CD14-positive monocyte (primary cell): Measurements from ENCODE around the gene DHPS. TPM values are rescaled to one million over a fixed set of nuclear protein-coding genes. Genes with fewer than 3 reads are reported as not detected.

Source experiments
- DNase-seq, 3 donors: peaks; one replicate each; pipeline ENCODE4 v3.0.0-alpha.2; 2011 to 2022
- H2AFZ ChIP-seq: 2 replicates; pipeline ENCODE4 v1.6.0; 2012; ENCODE audit warnings: mild to moderate bottlenecking, low read depth, low read length, inconsistent platforms; ENCODE audit not compliant: insufficient read depth, poor library complexity, severe bottlenecking
- H3K27ac ChIP-seq, 2 donors: 1 replicate in 1 of 2; 2 replicates in 1 of 2; pipeline ENCODE4 v1.5.1; 2012 to 2013; ENCODE audit warnings: low read length in 2 of 2, control low read depth in 1 of 2, inconsistent platforms in 1 of 2, low read depth in 1 of 2, mild to moderate bottlenecking in 1 of 2
- H3K27me3 ChIP-seq, 2 donors: one replicate each; pipeline versions ENCODE4 v1.6.0 to v1.6.1; 2011 to 2013; ENCODE audit warnings: low read length in 2 of 2; ENCODE audit not compliant: control insufficient read depth in 2 of 2, insufficient read depth in 2 of 2
- H3K36me3 ChIP-seq, 2 donors: replicated peaks in 1 of 2; 1 replicate in 1 of 2; 2 replicates in 1 of 2; pipeline versions ENCODE4 v1.5.1 to v1.6.1; 2012 to 2013; ENCODE audit warnings: low read length in 2 of 2, control low read depth in 1 of 2, inconsistent platforms in 1 of 2, mild to moderate bottlenecking in 1 of 2; ENCODE audit not compliant: insufficient read depth in 2 of 2, control insufficient read depth in 1 of 2
- H3K4me1 ChIP-seq, 2 donors: 1 replicate in 1 of 2; 2 replicates in 1 of 2; pipeline versions ENCODE4 v1.5.1 to v1.6.1; 2012 to 2013; ENCODE audit warnings: low read length in 2 of 2, control low read depth in 1 of 2, inconsistent platforms in 1 of 2, mild to moderate bottlenecking in 1 of 2, moderate library complexity in 1 of 2; ENCODE audit not compliant: insufficient read depth in 2 of 2, control insufficient read depth in 1 of 2
- H3K4me2 ChIP-seq: replicated peaks from 2 replicates; pipeline ENCODE3; 2012; ENCODE audit warnings: low read length, moderate library complexity, mild to moderate bottlenecking; ENCODE audit not compliant: poor library complexity, severe bottlenecking; ENCODE audit errors: extremely low read depth
- H3K4me3 ChIP-seq, 3 experiments: fragments of 200-600 bp in 1 of 3; sonication (generic) in 1 of 3; replicated peaks in 1 of 3; 1 replicate in 2 of 3; 2 replicates in 1 of 3; pipeline ENCODE4 v1.5.1; 2011 to 2013; ENCODE audit warnings: low read length in 3 of 3, mild to moderate bottlenecking in 3 of 3, control low read depth in 2 of 3, low read depth in 2 of 3, inconsistent platforms in 1 of 3, moderate library complexity in 1 of 3
- H3K79me2 ChIP-seq: 2 replicates; pipeline ENCODE4 v1.6.0; 2012; ENCODE audit warnings: mild to moderate bottlenecking, control low read depth, inconsistent platforms, low read length, moderate library complexity; ENCODE audit not compliant: insufficient read depth
- H3K9ac ChIP-seq: 2 replicates; pipeline ENCODE4 v1.6.0; 2017; ENCODE audit warnings: low read length, mild to moderate bottlenecking; ENCODE audit not compliant: insufficient read depth, poor library complexity, severe bottlenecking
- H3K9me3 ChIP-seq, 2 donors: replicated peaks in 1 of 2; 1 replicate in 1 of 2; 2 replicates in 1 of 2; pipeline versions ENCODE4 v1.5.1 to v1.6.1; 2012 to 2013; ENCODE audit warnings: low read length in 2 of 2, control low read depth in 1 of 2; ENCODE audit not compliant: control insufficient read depth in 1 of 2, insufficient read depth in 1 of 2
- H4K20me1 ChIP-seq: 2 replicates; pipeline ENCODE4 v1.6.0; 2012; ENCODE audit warnings: mild to moderate bottlenecking, low read length, control low read depth, moderate library complexity; ENCODE audit not compliant: insufficient read depth
- H3K27ac Mint-ChIP-seq, 7 donors: one replicate each; pipeline ENCODE4 v1.8.0; 2020; ENCODE audit warnings: mild to moderate bottlenecking in 7 of 7, mixed read lengths in 7 of 7, moderate library complexity in 6 of 7, inconsistent platforms in 2 of 7
- H3K27me3 Mint-ChIP-seq, 3 donors: one replicate each; pipeline ENCODE4 v1.8.0; 2021 to 2022; ENCODE audit warnings: low read depth in 3 of 3, mild to moderate bottlenecking in 3 of 3, mixed read lengths in 3 of 3, moderate library complexity in 3 of 3, inconsistent platforms in 1 of 3
- H3K36me3 Mint-ChIP-seq, 2 donors: one replicate each; pipeline ENCODE4 v1.8.0; 2020; ENCODE audit warnings: mixed read lengths in 2 of 2, inconsistent platforms in 1 of 2, mild to moderate bottlenecking in 1 of 2
- H3K4me1 Mint-ChIP-seq: one replicate; pipeline ENCODE4 v1.8.0; 2020; ENCODE audit warnings: mild to moderate bottlenecking, mixed read lengths
- H3K4me3 Mint-ChIP-seq, 2 donors: one replicate each; pipeline ENCODE4 v1.8.0; 2020; ENCODE audit warnings: mild to moderate bottlenecking in 2 of 2, mixed read lengths in 2 of 2, moderate library complexity in 1 of 2
- H3K9me3 Mint-ChIP-seq, 7 donors: one replicate each; pipeline ENCODE4 v1.8.0; 2020 to 2022; ENCODE audit warnings: mixed read lengths in 7 of 7, mild to moderate bottlenecking in 6 of 7, moderate library complexity in 6 of 7, inconsistent platforms in 2 of 7
- CTCF ChIP-seq: fragments of 200-600 bp; IDR thresholded peaks from one replicate; pipeline ENCODE4 v1.8.0; 2022; ENCODE audit warnings: antibody characterized with exemption, mild to moderate bottlenecking
- WGBS: methylation state at CpG from one replicate; pipeline ENCODE4 v1.1.5; 2013; ENCODE audit warnings: missing lambda C conversion rate; ENCODE audit not compliant: insufficient coverage; 5-methylcytosine and 5-hydroxymethylcytosine counted together
- intact Hi-C, 2 donors: fragments of 100-400 bp; cut with micrococcal nuclease; formaldehyde crosslinking; loops; one replicate each; pipeline versions ENCODE4 v1.15.0 to v1.15.1; 2023
- polyA plus RNA-seq, 3 donors: library from polyadenylated mRNA; depleted of rRNA in 1 of 3; unstranded in 2 of 3; stranded (reverse) in 1 of 3; fragments of 300-500 nt in 2 of 3; fragments of >200 nt in 1 of 3; fragmentation: Illumina TruSeq in 2 of 3; gene quantifications; 1 replicate in 2 of 3; 2 replicates in 1 of 3; pipeline ENCODE4 v1.2.3, GENCODE V29; 2012 to 2021

DHPS gene
- polyA plus RNA-seq, 3 donors, result 51.0 to 130 (median 53.4) TPM

- H4K20me1 ChIP-seq, result peaks cover 90% of the 10 kb centered on the region
- peaks cover 85 to 97% of the 10 kb centered on the region in 2 donors for H3K36me3 ChIP-seq
- peaks cover 0 to 1% (median 0%) of the 10 kb centered on the region in 3 donors for H3K27me3 Mint-ChIP-seq
- H3K9ac ChIP-seq, result no peak overlapping the region
- no peak overlapping the region for H2AFZ ChIP-seq
- H3K4me1 ChIP-seq, result no peaks in the 10 kb centered on the region
- peaks cover 0 to 9% (median 0%) of the 10 kb centered on the region in 7 donors for H3K9me3 Mint-ChIP-seq
- 97% methylated on average over 33 of the region's 50 CpGs for WGBS
- no peak overlapping the region for H3K27ac ChIP-seq
- intact Hi-C loops, result no loop called here
- peaks cover 4% of the 10 kb centered on the region for H3K79me2 ChIP-seq
- H3K4me2 ChIP-seq, result no peak overlapping the region
- TF ChIP-seq CTCF, result no peak
- DNase-seq, result no peak
- H3K27me3 ChIP-seq, result no peaks in the 10 kb centered on the region
- no peaks in the 10 kb centered on the region for H3K4me1 Mint-ChIP-seq
- no peaks in the 10 kb centered on the region for H3K9me3 ChIP-seq
- H3K4me3 ChIP-seq, result no peak overlapping the region
- H3K36me3 Mint-ChIP-seq, result peaks cover 73 to 97% of the 10 kb centered on the region in 2 donors
- H3K4me3 Mint-ChIP-seq, result no peak overlapping the region
- peak overlapping the region in 2 of 7 donors; percentile 63 to 85 for H3K27ac Mint-ChIP-seq
Measured at GRCh38 chr19:12656899-12657571, 24.6 kb downstream of the DHPS start.

- intact Hi-C loops, result no loop called here
- peaks cover 78 to 97% of the 10 kb centered on the region in 2 donors for H3K36me3 Mint-ChIP-seq
- Histone ChIP-seq H3K9ac (no peak overlapping the region), H3K79me2 (no peaks in the 10 kb centered on the region), H3K4me1 (no peaks in the 10 kb centered on the region), H3K27me3 (no peaks in the 10 kb centered on the region), H3K36me3 (peaks cover 84 to 97% of the 10 kb centered on the region in 2 donors), H3K4me3 (no peak overlapping the region), H3K9me3 (no peaks in the 10 kb centered on the region), H3K4me2 (no peak overlapping the region), H4K20me1 (peaks cover 89% of the 10 kb centered on the region), H2AFZ (no peak overlapping the region), H3K27ac (no peak overlapping the region)
- H3K27me3 Mint-ChIP-seq, result peaks cover 0 to 1% (median 0%) of the 10 kb centered on the region in 3 donors
- no peaks in the 10 kb centered on the region for H3K4me1 Mint-ChIP-seq
- H3K9me3 Mint-ChIP-seq, result peaks cover 0 to 9% (median 0%) of the 10 kb centered on the region in 7 donors
- TF ChIP-seq CTCF, result no peak
- 96% methylated on average over 8 of the region's 8 CpGs for WGBS
- no peak overlapping the region for H3K4me3 Mint-ChIP-seq
- no peak for DNase-seq
- H3K27ac Mint-ChIP-seq, result peak overlapping the region in 2 of 7 donors; percentile 5 to 55
Measured at GRCh38 chr19:12655546-12655945, 26.1 kb downstream of the DHPS start.
